Coronary artery (tissue), 2 donors: Measurements from ENCODE around the gene HYDIN.

Experiments used
- DNase-seq: peaks from one replicate; pipeline ENCODE4 v3.0.0-alpha.2; 2017; ENCODE audit warnings: low spot score
- H3K27ac ChIP-seq, 2 donors: fragments of 200-600 bp; sonication (generic); one replicate each; pipeline ENCODE4 v1.5.1; 2016 to 2019
- H3K4me3 ChIP-seq: fragments of 200-600 bp; sonication (generic); 2 replicates; pipeline ENCODE4 v1.5.1; 2016; ENCODE audit warnings: mild to moderate bottlenecking, moderate library complexity
- TF ChIP-seq, protein P1 (sequence below): fragments of 200-600 bp; sonication (generic); IDR thresholded peaks from one replicate; pipeline ENCODE4 v1.5.1; 2019; ENCODE audit warnings: antibody characterized with exemption

HYDIN gene

DNA sequence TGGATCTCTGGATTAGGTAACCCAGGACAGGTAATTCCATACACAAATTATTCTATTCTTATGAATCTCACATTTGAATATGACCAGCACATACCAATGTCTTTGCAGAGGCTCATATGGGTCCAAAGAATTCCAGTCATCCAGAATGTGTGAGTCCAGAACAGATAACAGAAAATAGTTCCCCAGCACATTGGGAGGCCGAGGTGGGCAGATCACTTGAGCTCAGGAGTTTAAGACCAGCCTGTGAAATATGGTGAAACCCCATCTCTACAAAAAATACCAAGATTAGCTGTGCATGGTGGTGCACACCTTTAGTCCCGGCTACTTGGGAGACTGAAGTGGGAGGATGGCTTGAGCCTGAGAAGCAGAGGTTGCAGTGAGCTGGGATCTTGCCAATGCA is 26.9 kb downstream of the HYDIN start:
- no peak for DNase-seq
- no peak overlapping the region for H3K4me3 ChIP-seq
- TF ChIP-seq, protein P1, sequence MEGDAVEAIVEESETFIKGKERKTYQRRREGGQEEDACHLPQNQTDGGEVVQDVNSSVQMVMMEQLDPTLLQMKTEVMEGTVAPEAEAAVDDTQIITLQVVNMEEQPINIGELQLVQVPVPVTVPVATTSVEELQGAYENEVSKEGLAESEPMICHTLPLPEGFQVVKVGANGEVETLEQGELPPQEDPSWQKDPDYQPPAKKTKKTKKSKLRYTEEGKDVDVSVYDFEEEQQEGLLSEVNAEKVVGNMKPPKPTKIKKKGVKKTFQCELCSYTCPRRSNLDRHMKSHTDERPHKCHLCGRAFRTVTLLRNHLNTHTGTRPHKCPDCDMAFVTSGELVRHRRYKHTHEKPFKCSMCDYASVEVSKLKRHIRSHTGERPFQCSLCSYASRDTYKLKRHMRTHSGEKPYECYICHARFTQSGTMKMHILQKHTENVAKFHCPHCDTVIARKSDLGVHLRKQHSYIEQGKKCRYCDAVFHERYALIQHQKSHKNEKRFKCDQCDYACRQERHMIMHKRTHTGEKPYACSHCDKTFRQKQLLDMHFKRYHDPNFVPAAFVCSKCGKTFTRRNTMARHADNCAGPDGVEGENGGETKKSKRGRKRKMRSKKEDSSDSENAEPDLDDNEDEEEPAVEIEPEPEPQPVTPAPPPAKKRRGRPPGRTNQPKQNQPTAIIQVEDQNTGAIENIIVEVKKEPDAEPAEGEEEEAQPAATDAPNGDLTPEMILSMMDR, result no peak
- no peak overlapping the region for H3K27ac ChIP-seq

DNA sequence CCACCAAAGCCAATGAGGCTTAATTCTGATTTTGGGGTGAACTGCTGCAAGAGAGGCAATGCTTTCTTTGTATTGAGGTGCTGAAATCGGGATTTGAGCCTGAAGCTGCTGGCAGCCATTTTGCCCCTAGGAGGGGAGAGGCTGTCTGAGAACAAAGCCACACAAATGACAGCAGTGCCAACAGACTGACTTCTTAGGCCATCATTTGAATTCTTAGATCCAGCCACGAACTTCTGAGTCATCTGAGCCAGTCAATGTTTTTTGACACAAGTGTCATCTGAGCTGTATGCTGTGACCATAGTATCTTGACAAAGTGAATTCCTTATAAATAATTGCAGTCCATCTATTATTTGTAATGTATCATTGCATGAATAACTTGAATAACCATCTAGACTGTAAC is 29.0 kb downstream of the HYDIN start:
- TF ChIP-seq, protein P1, result no peak
- Histone ChIP-seq H3K4me3 (no peak overlapping the region), H3K27ac (no peak overlapping the region)
- DNase-seq, result no peak

DNA sequence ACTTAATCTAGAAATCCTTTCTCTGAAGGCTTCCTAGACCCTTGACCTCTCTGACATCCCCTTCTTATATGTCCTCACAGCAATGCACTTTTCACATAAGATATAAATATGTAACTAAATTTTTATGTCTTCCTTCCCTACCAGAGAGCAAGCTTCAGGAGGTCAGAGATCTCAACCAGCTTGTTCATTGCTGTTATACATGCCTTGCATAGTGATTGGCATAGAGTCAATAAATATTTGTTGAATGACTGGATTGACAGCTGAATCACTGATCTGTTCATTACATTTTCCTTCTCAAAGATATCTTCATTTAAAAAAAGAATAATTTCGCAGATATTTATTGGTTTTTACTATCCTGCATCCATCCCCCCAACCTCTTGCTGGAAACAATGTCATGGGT is 29.5 kb downstream of the HYDIN start:
- H3K4me3 ChIP-seq, result no peak overlapping the region
- no peak for DNase-seq
- TF ChIP-seq, protein P1, result no peak
- H3K27ac ChIP-seq, result no peak overlapping the region

DNA sequence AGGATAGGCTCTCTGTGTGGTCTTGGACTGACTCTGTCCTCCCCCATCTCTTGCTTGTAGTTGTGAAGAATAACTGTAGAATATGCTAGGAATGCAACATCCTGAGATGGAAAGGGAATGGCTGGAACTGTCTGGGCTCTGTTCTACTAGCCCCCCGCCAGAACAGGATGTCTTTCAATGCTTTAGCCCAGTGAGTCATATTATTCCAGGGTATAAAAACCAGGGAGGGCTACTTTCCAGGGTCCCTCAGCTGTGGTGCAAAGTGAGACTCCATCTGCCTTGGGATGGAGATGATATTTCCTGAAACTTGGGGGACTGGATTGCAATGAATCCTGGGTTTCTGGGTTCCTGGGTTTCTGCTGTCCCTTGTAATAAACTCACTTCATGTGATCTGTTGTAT is 32.1 kb downstream of the HYDIN start:
- H3K4me3 ChIP-seq, result no peak overlapping the region
- TF ChIP-seq, protein P1, result no peak
- no peak overlapping the region for H3K27ac ChIP-seq
- no peak for DNase-seq

DNA sequence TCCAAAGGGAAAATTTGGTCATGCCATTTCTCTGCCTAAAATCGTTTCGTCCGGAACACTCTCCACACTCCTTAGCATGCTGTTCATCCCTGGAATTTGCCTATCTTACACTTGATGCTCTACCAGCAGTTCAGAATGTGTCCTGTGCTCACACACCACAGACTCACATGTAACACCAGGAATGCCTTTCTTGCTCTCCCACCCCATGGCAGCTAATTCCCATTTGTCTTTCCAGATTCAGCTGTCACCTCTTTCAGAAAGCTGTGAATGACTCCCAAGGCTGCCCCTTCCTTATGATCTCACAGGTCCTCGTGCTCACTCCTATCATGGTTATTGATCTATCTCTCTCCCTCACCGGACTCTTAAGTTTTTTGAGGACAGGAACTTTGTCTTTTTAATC is 38.1 kb downstream of the HYDIN start:
- TF ChIP-seq, protein P1, result no peak
- Histone ChIP-seq H3K4me3 (no peak overlapping the region), H3K27ac (no peak overlapping the region)
- DNase-seq, result no peak

DNA sequence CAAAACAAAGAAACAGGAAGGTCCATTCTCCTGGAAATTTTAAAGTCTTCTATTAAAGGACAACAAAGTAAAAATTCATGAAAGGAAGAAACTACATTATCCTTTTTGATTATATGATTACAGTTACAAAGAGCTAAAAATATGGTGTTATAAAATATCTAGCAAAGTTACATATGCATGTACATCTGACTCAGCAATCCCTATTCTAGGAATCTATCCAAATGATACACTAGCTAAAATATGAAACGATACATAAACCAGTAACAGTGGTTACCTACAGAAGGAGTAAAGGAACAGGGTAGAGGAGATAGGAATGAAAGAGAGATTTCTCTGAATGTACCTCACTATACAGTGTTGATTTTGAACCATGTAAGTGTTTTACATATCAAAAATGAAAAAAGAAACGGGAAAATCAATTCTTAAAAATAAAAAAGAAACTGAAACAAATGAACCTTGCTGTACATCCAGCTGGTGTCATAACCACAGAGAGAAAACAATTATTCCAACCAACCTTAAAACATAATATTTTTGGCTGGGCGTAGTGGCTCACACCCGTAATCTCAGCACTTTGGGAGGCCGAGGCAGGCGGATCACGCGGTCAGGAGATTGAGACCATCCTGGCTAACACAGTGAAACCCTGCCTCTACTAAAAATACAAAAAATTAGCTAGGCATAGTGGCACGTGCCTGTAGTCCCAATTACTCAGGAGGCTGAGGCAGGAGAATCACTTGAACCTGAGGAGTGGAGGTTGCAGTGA is 41.4 kb downstream of the HYDIN start:
- H3K4me3 ChIP-seq, result no peak overlapping the region
- TF ChIP-seq, protein P1, result no peak
- DNase-seq, result no peak
- no peak overlapping the region for H3K27ac ChIP-seq

DNA sequence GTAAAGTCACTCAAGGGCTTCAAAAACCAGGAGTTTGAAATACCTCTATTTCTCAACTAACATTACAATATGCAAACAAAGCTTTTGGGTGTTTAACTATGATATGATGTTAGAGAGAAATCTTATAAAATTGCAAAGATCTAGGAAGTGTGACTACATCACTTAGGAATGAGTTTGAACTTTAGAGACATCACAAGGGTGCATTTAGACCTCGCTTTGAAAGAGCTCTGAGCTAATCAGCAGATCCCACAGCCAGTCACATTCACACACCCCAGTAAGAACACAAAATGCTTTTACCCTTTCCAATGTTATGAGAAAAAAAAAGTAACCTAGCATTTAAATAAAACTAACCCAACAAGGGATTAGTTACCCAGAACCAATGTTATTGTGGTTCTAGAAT is 45.2 kb downstream of the HYDIN start:
- TF ChIP-seq, protein P1, result no peak
- DNase-seq, result no peak
- H3K4me3 ChIP-seq, result no peak overlapping the region
- no peak overlapping the region for H3K27ac ChIP-seq
